GM23248 (cell line): ENCODE data around the gene KLF18. TPM values are rescaled to one million over a fixed set of nuclear protein-coding genes. Genes with fewer than 3 reads are reported as not detected.
A peak's percentile ranks its signal among the peaks of the same experiment; 100 is the strongest.

Source experiments
- DNase-seq: peaks from one replicate; pipeline ENCODE4 v3.0.0-alpha.2; 2015
- H2AFZ ChIP-seq: fragments of 200-600 bp; sonication (generic); 2 replicates; pipeline ENCODE4 v1.6.1; 2016; ENCODE audit warnings: antibody characterized with exemption
- H3F3A ChIP-seq: fragments of 200-600 bp; sonication (generic); 2 replicates; pipeline ENCODE4 v1.6.1; 2016; ENCODE audit warnings: mild to moderate bottlenecking, antibody characterized with exemption, mixed run types; ENCODE audit not compliant: insufficient read depth
- H3K27ac ChIP-seq: fragments of 200-600 bp; sonication (generic); 2 replicates; pipeline ENCODE4 v1.5.1; 2016; ENCODE audit warnings: mild to moderate bottlenecking
- H3K27me3 ChIP-seq: fragments of 200-600 bp; sonication (generic); replicated peaks from 2 replicates; pipeline ENCODE4 v1.6.1; 2016; ENCODE audit warnings: mild to moderate bottlenecking; ENCODE audit not compliant: insufficient read depth
- H3K36me3 ChIP-seq: fragments of 200-600 bp; sonication (generic); 2 replicates; pipeline ENCODE4 v1.6.1; 2016; ENCODE audit warnings: low read depth, mild to moderate bottlenecking
- H3K4me1 ChIP-seq: fragments of 200-600 bp; sonication (generic); 2 replicates; pipeline ENCODE4 v1.6.1; 2016; ENCODE audit warnings: mild to moderate bottlenecking; ENCODE audit not compliant: insufficient read depth
- H3K4me2 ChIP-seq: fragments of 200-600 bp; sonication (generic); one replicate; pipeline ENCODE4 v1.6.1; 2016; ENCODE audit warnings: mild to moderate bottlenecking; ENCODE audit not compliant: unreplicated experiment
- H3K4me3 ChIP-seq: fragments of 200-600 bp; sonication (generic); 2 replicates; pipeline ENCODE4 v1.5.1; 2016; ENCODE audit warnings: mild to moderate bottlenecking
- H3K79me2 ChIP-seq: fragments of 200-600 bp; sonication (generic); 2 replicates; pipeline ENCODE4 v1.6.1; 2016; ENCODE audit warnings: mild to moderate bottlenecking; ENCODE audit not compliant: insufficient read depth
- H3K9ac ChIP-seq: fragments of 200-600 bp; sonication (generic); 2 replicates; pipeline ENCODE4 v1.6.1; 2016; ENCODE audit warnings: mild to moderate bottlenecking
- H3K9me2 ChIP-seq: fragments of 200-600 bp; sonication (generic); 2 replicates; pipeline ENCODE4 v1.6.1; 2016; ENCODE audit warnings: mixed run types, mild to moderate bottlenecking, moderate library complexity; ENCODE audit not compliant: insufficient read depth
- H3K9me3 ChIP-seq: fragments of 200-600 bp; sonication (generic); one replicate; pipeline ENCODE4 v1.6.1; 2017; ENCODE audit warnings: low read depth
- H4K20me1 ChIP-seq: fragments of 200-600 bp; sonication (generic); 2 replicates; pipeline ENCODE4 v1.6.0; 2016; ENCODE audit not compliant: insufficient read depth
- EZH2 ChIP-seq: fragments of 200-600 bp; sonication (generic); IDR thresholded peaks from 2 replicates; pipeline ENCODE4 v1.6.1; 2018; ENCODE audit warnings: antibody characterized with exemption, mild to moderate bottlenecking; ENCODE audit not compliant: insufficient read depth, poor library complexity, severe bottlenecking
- EZH2phosphoT487 ChIP-seq: fragments of 200-600 bp; sonication (generic); IDR thresholded peaks from 2 replicates; pipeline ENCODE4 v1.6.1; 2018; ENCODE audit warnings: antibody characterized with exemption, moderate library complexity, mild to moderate bottlenecking, low read depth; ENCODE audit not compliant: insufficient read depth
- WGBS, 2 experiments: methylation state at CpG; one replicate each; pipeline ENCODE4 v1.1.6; 2015 to 2017; ENCODE audit warnings: low lambda C conversion rate in 2 of 2, low coverage in 1 of 2; ENCODE audit errors: missing lambda C conversion rate in 2 of 2; 5-methylcytosine and 5-hydroxymethylcytosine counted together
- in situ Hi-C: fragments of 300-500 bp; cut with MboI; formaldehyde crosslinking; loops from 2 replicates; pipeline ENCODE4 v1.15.0; 2020
- polyA plus RNA-seq: library from polyadenylated mRNA; unstranded; fragments of >200 nt; fragmentation: Nextera tagmentation; extraction: Ambion mirVana; gene quantifications from 2 replicates; pipeline ENCODE4 v1.2.1, GENCODE V29; 2016
- total RNA-seq: library from RNA; depleted of rRNA; stranded (reverse); fragments of >200 nt; shearing (Covaris generic); gene quantifications from 2 replicates; pipeline ENCODE4 v1.2.3, GENCODE V29; 2014

The KLF18 gene
- total and polyA plus RNA-seq, 2 experiments from 2014 or later = not detected

DNA sequence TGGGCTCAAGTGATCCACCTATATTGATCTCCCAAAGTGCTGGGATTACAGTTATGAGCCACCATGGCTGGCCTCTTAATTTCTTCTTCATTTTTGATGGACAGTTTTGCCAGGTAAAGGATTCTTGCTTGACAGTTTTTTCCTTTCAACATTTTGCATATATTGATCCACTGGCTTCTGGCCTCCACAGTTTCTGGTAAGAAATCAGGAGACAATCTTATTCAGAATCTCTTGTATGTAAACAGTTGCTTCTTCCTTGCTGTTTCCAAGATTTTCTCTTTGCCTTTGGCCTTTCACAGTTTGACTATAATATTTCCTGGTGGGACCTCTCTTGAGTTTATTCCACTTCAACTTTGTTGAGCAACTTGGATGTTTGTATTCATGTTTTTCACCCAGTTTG, 20.1 kb upstream of the KLF18 start:
- no peak overlapping the region for H3K27ac ChIP-seq
- in situ Hi-C loops = no loop called here
- TF ChIP-seq EZH2phosphoT487 = no peak
- no peak for TF ChIP-seq EZH2
- H3K79me2 ChIP-seq = no peaks in the 10 kb centered on the region
- no peaks in the 10 kb centered on the region for H3K9me3 ChIP-seq
- DNase-seq = no peak
- H3K4me2 ChIP-seq = no peak overlapping the region
- H3K4me1 ChIP-seq = no peaks in the 10 kb centered on the region
- H3K9ac ChIP-seq = no peak overlapping the region
- H3K36me3 ChIP-seq = no peaks in the 10 kb centered on the region
- H2AFZ ChIP-seq = no peak overlapping the region
- no peaks in the 10 kb centered on the region for H3K27me3 ChIP-seq
- no peak overlapping the region for H3K4me3 ChIP-seq
- no peaks in the 10 kb centered on the region for H3F3A ChIP-seq
- H3K9me2 ChIP-seq = no peaks in the 10 kb centered on the region
- H4K20me1 ChIP-seq = no peaks in the 10 kb centered on the region

- Histone ChIP-seq H3K4me3 (no peak overlapping the region), H3K36me3 (no peaks in the 10 kb centered on the region), H4K20me1 (no peaks in the 10 kb centered on the region), H3K9me2 (no peaks in the 10 kb centered on the region), H3K27me3 (no peaks in the 10 kb centered on the region), H3K9me3 (no peaks in the 10 kb centered on the region), H3K27ac (no peak overlapping the region), H3K4me2 (no peak overlapping the region), H3K9ac (no peak overlapping the region), H3K79me2 (no peaks in the 10 kb centered on the region), H3K4me1 (0 out of 2 replicates have a peak, but pooled peaks cover 8% of the 10 kb centered on the region), H3F3A (0 out of 2 replicates have a peak, but pooled peaks cover 6% of the 10 kb centered on the region), H2AFZ (no peak overlapping the region)
- DNase-seq = no peak
- no peak for TF ChIP-seq EZH2phosphoT487
- TF ChIP-seq EZH2 = no peak
- in situ Hi-C loops = no loop called here
These were observed 17.4 kb upstream of the KLF18 start for GRCh38 chr1:44158871-44159270.

DNA sequence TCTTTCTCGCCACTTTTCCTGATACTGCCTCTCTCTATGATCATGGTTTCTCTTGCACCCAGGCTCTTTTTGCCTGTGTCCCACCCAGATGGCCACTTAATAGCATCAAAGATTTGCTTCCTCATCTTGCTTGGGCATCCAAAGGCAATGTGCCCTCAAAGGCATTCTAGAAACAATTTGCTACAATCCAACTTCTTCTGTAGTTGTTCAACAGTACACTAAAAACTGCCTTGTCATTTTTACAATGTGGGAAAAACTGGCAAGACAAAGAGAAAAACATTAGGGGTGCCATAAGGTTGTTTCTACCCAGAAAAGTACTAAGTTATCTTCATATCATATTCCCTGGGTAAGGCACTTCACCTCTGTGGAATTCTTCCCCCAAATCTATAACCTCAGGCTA, 16.5 kb upstream of the KLF18 start:
- no peaks in the 10 kb centered on the region for H4K20me1 ChIP-seq
- WGBS, 2 experiments = 83 to 90% methylated on average over 1 of the region's 1 CpG
- DNase-seq = no peak

DNA sequence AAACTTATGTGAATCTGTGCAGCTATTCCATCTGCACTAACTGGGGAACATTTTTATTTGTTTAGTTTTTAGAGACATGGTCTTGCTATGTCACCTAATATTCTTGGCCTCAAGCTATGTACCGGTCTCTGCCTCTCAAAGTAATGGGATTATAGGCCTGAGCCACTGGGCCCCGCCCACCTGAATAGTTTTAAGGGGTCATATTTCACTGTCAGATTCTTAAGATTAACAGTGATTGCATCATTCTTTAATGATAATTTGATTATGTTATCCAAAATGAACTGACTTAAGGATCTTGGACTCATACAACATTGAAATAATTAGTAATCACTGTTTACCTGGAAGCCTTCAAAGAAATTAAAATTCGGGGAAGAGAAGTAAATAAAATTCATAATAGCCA, 12.6 kb upstream of the KLF18 start:
- Histone ChIP-seq H4K20me1 (no peaks in the 10 kb centered on the region), H3K4me2 (no peak overlapping the region), H2AFZ (no peak overlapping the region), H3K79me2 (no peaks in the 10 kb centered on the region), H3K9ac (no peak overlapping the region), H3K4me3 (no peak overlapping the region), H3K27me3 (0 out of 2 replicates have a peak, but pooled peaks cover 9% of the 10 kb centered on the region), H3K9me2 (no peaks in the 10 kb centered on the region), H3K27ac (no peak overlapping the region), H3K9me3 (no peaks in the 10 kb centered on the region), H3K36me3 (no peaks in the 10 kb centered on the region), H3F3A (0 out of 2 replicates have a peak, but pooled peaks cover 6% of the 10 kb centered on the region), H3K4me1 (0 out of 2 replicates have a peak, but pooled peaks cover 8% of the 10 kb centered on the region)
- no peak for TF ChIP-seq EZH2phosphoT487
- no peak for TF ChIP-seq EZH2
- in situ Hi-C loops = no loop called here
- no peak for DNase-seq
- 66 to 71% methylated on average over 3 of the region's 3 CpGs for WGBS, 2 experiments

More for the DNA sequence above, 16.5 kb upstream of the KLF18 start:
- in situ Hi-C loops = no loop called here
- Histone ChIP-seq H3K27ac (no peak overlapping the region), H3K9me3 (no peaks in the 10 kb centered on the region), H2AFZ (no peak overlapping the region), H3K27me3 (no peaks in the 10 kb centered on the region), H3K4me1 (0 out of 2 replicates have a peak, but pooled peaks cover 8% of the 10 kb centered on the region), H3K4me3 (no peak overlapping the region), H3K9me2 (no peaks in the 10 kb centered on the region), H3F3A (0 out of 2 replicates have a peak, but pooled peaks cover 6% of the 10 kb centered on the region), H3K36me3 (no peaks in the 10 kb centered on the region), H3K9ac (no peak overlapping the region), H3K4me2 (no peak overlapping the region), H3K79me2 (no peaks in the 10 kb centered on the region)
- TF ChIP-seq EZH2phosphoT487 (no peak), EZH2 (no peak)

GRCh38 chr1:44152692-44153091, 11.3 kb upstream of the KLF18 start:
- no peaks in the 10 kb centered on the region for H3K9me2 ChIP-seq
- H3K27ac ChIP-seq = no peak overlapping the region
- no peak overlapping the region for H3K9ac ChIP-seq
- no peaks in the 10 kb centered on the region for H3K36me3 ChIP-seq
- H3K79me2 ChIP-seq = no peaks in the 10 kb centered on the region
- peak; percentile 11 for DNase-seq
- no peak overlapping the region for H3K4me2 ChIP-seq
- H3K4me3 ChIP-seq = no peak overlapping the region
- TF ChIP-seq EZH2 (no peak), EZH2phosphoT487 (no peak)
- 47 to 58% methylated on average over 1 of the region's 1 CpG for WGBS, 2 experiments
- H2AFZ ChIP-seq = no peak overlapping the region
- 0 out of 2 replicates have a peak, but pooled peaks cover 13% of the 10 kb centered on the region for H3K27me3 ChIP-seq
- 0 out of 2 replicates have a peak, but pooled peaks cover 8% of the 10 kb centered on the region for H3K4me1 ChIP-seq
- in situ Hi-C loops = no loop called here
- 0 out of 2 replicates have a peak, but pooled peaks cover 6% of the 10 kb centered on the region for H3F3A ChIP-seq
- H4K20me1 ChIP-seq = no peaks in the 10 kb centered on the region
- no peaks in the 10 kb centered on the region for H3K9me3 ChIP-seq
